Astrocyte of the hippocampus (primary cell): Measurements from ENCODE around the gene MORN1.
"Not testable (repeated sequence)": the region's sequence is repeated elsewhere in the genome, so short reads cannot be mapped to it uniquely, and the experiment has no call there.

Experiments
- DNase-seq: peaks from one replicate; pipeline ENCODE4 v3.0.0; 2011; ENCODE audit warnings: low read depth, low spot score

Gene MORN1

GRCh38 chr1:2391041-2391930 lies at the start of gene MORN1, which contains the start of gene RER1:
MORN1 (minus strand) TSS chr1:2391554; CDS start chr1:2391533, 21 bp downstream.
RER1 (plus strand) TSS chr1:2391841; CDS start chr1:2395791, 3,950 bp downstream.
- peak; percentile 100 for DNase-seq

GRCh38 chr1:2440346-2440745 lies 49.0 kb upstream of the MORN1 start:
- not testable (repeated sequence) for DNase-seq

DNA sequence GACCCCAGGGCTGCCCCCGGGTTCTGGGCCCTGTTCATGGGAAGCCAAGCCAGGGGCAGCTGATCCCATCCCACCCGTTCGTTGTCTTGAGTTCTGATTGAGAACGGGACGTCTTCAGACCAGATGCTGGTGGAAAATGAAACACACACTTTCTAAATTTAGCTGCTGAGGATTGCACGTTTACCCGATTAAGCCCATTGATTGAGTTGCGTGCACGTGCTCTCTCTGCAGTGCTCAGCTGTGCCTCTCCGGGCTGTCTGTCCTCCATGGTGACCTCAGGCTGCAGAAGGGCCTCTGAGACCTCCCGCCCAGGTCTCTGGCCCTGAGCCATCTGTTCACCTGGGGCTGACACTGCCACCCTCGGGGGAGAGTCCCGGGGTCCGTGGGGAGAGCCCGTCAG lies 48.0 kb upstream of the MORN1 start:
- no peak for DNase-seq

DNA sequence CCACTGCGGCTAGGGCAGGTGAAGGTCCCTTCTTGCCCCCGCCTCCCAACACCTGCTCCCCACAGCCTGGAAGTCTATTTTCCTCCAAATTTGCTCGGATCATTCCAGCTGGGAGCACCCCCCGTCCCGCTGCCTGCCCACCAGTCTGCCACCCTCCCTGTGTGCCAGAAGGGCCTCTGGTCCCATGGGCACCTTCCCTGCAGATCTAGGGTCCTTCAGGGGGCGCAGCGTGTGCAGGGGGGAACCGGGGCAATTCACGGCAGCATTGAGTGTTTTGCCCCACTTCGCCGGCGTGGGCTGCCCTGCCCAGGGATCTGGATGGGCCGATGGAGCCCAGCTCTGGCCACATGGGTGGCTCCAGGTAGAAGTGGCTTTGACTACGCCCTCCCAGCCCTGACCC lies 47.3 kb upstream of the MORN1 start:
- DNase-seq, result no peak

GRCh38 chr1:2438038-2438437 lies 46.7 kb upstream of the MORN1 start:
- DNase-seq, result no peak

- no peak for DNase-seq
Measured at GRCh38 chr1:2437617-2438016, 46.3 kb upstream of the MORN1 start.

DNA sequence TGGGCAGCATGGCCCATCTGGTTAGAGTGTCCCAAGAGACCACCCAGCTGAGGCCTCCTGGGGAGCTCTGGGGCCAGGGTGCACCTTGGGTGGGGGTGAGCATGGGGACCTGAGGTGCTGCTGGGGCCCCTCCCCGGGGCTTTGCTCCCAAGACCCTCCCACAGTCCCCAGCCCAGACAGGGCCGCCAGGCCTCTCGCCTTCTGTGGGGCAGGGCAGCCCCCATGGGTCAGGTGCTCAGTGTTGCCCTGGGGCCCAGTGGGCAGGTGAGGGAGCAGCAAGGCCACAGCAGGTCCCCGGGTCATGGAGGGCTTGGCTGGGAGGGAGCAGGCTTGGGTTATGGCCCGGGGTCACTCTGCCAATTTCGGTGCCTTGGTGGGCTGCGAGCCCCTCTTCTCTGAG lies 45.5 kb upstream of the MORN1 start:
- DNase-seq, result no peak

DNA sequence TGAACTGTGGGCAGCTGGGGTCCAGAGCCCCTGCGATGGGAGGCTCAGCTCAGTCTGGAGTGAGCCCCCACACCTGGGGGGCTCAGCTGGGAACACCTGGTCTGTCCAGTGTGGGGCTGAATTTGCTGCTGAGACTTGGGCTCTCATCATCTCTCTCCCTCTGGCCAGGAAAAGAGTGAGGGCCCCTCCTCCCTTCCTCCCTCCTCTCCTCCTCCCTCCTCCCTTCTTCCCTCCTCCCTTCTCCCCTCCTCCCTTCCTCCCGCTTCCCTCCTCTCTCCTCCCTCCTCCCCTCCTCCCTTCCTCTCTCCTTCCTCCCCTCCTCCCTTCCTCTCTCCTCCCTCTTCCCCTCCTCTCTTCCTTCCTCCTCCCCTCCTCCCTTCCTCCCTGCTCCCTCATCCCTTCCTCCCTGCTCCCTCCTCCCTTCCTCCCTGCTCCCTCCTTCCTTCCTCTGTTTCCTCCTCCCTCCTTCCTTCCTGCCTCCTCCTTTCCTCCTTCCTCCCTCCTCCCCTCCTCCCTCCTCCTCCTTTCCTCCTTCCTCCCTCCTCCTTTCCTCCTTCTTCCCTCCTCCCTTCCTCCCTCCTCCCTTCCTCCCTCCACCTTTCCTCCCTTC lies 44.5 kb upstream of the MORN1 start:
- DNase-seq, result no peak

DNA sequence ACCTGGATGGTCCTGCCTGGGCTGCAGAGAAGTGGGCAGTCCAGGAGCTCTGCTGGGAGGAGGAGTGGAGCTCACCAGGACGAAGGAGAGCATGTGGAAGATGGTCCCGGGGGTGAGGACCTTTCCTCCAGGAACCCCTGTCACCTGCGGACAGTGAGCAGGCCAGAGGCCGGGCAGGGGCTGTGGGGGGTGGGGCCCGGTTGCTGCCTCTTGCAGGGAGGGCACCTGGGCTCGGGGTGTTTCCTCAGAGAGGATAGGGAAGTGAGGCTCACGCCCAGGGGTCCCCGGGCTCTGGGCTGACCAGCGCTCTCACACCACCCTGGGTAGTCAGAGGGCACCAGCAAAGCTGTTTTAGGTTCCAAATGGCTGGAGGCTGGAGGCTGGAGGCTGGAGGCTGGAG lies 43.7 kb upstream of the MORN1 start:
- no peak for DNase-seq

DNA sequence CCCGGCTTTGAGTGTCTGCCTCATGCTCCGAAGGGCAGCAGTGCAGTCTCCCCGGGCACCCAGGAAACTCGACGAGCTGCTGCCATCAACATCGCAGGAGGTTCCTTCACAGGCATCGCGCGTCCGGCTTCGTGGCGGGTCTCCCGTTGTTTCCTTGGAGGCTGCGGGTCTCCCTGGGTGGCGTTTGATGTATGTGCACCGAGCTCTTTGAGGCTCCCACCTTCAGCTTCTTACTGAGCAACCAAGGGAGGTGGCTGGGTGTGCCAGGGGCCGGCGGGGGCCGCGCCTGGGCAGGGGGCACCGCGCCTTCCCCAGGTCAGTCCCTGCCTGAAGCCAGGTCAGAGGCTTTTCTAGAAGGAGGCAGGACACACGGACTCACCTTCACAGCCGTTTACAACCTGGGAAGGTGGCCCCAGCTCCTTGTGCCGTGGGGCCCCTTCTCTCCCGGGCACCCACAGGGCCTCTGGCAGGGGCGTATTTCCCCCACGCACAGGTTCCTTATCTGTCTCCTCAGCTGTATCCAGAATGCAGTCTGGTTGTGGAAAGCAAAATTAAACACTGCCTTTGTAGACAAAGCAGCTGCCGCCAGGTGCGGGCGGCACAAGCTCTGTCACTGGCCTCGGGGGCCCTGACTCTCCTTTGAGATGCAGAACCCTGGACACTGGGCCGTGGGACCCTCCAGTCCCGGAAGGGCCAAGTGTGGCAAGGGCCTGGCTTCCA lies 42.7 kb upstream of the MORN1 start:
- DNase-seq, result no peak

DNA sequence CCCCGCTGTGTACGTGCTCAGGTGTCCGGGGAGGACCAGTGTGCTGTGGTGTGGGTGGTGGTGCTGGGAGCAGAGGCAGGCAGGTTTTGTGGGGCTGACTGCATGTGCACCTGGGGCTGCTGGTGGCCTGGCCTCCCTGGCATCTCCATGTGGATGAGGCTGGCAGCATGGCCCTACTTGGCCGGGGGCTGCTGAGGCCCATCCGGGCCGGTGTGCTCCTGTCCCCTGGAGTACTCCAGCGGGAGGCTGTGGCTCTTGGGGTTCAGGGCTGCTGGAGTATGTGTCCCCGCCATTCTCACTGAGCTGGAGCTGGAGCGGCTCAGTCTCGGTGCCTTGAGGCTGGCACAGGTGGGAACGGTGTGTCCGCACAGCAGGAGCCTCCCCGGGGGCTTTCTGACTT lies 41.8 kb upstream of the MORN1 start:
- DNase-seq, result no peak

DNA sequence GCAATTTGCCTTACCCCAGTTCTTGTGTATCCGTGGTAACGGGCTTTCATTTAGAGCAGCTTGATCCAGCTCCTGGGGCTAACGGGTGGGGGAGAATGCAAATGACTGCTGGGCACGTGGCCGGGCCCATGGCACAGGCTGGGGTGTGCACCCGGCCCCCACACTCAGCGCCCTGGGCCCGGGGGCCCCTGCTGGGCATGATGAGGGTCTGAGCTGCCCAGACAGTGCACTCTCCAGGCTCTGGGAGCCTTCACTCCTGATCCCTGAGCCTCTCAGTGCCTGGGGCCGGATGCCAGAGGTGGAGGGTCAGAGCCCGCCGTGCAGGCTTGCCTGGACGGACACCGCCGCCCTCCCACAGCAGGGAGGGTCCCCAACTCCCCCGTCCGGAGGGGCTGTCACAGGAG lies 41.1 kb upstream of the MORN1 start:
- DNase-seq, result no peak

- no peak for DNase-seq
Measured at GRCh38 chr1:2431518-2431917, 40.2 kb upstream of the MORN1 start.

- no peak for DNase-seq
Measured at GRCh38 chr1:2431103-2431502, 39.7 kb upstream of the MORN1 start.

DNA sequence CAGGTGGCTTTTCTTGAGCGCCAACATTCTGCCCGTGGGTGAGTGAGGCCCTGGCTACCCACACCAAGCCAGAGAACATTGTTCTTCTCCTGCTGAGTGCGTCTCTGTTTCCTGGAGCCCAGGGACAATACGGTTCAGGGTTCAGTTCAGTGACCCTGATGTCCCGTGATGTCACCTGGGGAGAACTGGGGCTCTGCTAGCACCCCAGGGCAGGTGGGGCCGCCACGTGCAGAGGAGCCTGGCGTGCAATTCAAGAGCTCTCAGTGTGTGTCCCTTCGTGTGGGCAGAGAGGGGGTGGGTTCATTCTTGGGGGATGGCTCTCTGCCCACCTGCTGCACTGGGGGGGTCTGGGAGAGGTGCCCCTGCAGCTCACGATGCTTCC lies 39.2 kb upstream of the MORN1 start:
- no peak for DNase-seq

- no peak for DNase-seq
Measured at GRCh38 chr1:2429780-2430591, 38.6 kb upstream of the MORN1 start.

GRCh38 chr1:2428490-2428889 lies 37.1 kb upstream of the MORN1 start:
- DNase-seq, result no peak

GRCh38 chr1:2427976-2428375 lies 36.6 kb upstream of the MORN1 start:
- DNase-seq, result no peak

DNA sequence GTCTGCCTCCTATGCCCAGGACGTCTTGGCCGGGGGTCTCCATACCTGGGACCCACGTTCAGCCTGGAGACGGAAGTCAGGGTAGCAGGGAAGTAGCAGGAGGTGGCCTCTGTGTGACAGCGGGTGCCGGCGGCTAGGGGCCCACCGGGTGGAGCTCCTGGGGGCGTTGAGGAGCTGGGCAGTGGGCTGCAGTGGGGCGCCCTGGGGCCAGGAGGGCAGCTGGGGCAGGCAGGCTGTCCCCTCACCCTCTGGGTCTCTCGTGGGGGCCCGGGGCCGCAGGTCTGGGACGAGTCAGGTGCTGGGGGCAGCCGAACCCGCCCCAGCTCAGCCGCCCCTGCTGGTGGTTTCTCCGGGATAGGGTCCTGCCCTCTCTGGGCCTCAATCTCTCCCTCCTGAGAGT lies 35.7 kb upstream of the MORN1 start:
- no peak for DNase-seq

DNA sequence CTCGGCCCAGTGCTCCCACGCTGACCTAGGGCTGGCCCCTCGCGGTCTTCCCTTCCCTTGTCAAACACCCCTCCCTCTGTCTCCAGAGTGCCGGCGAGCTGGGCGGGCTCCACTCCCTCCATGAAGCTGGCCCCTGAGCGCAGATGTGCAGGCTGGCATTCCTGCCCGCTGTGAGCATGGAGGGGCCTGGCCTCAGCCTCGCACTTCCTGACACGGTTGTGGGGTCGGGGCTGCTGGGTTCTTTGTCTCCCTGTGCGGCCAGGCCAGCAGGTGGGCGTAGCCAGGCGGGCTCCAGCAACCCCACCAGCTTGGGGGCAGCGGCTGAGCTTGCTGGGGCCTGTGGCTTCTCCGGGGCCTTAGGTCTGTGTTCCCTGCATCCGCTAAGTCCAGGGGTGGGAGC lies 35.2 kb upstream of the MORN1 start:
- no peak for DNase-seq

DNA sequence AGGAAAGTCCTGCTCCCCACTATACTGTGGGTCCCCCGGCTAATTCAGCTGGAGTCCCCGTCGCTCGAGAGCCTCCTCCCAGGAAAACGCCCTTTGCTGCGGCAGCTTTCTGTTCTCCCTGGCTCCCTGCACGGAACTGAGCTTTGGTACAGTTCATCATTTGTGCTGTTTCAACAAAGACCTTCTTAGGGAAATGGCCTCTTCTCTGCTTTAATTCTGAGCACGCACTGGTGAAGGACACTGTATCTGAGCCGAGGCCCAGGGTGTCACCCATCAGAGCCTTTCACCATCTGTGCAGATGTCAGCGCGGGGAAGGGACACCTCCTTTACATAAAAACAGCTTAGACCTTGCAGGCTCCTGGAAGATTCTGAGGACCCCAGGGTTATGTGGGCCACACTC lies 34.5 kb upstream of the MORN1 start:
- no peak for DNase-seq

DNA sequence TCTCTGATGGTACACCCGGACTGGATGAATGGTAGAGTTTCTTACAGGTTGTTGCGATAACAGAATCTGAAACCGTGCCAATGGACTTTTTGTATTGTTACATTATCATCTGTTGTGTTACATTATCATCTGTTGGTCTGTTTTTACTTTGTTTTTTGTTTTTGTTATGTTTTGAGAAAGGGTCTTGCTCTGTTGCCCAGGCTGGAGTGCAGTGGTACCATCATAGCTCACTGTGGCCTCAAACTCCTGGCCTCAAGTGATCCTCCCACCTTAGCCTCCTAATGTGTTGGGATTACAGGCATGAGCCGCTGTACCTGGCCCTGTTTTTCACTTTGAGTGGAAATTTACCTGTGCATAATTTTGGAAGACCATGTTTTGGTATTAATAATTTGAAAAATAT lies 31.2 kb upstream of the MORN1 start:
- no peak for DNase-seq
